K562 (cell line): Measurements from ENCODE around the gene SAMD11.

Source experiments
- MLX ChIP-seq, 2 experiments: fragments of 450-650 bp in 1 of 2; sonication (generic) in 1 of 2; formaldehyde crosslinking; conservative IDR thresholded peaks; 2 replicates each; pipeline versions ENCODE4 v1.4.0 to v1.8.1; 2020 to 2022; ENCODE audit warnings: mild to moderate bottlenecking in 1 of 2, missing genetic modification reagents in 1 of 2
- NR0B1 ChIP-seq: fragments of 450-650 bp; IDR thresholded peaks from one replicate; pipeline ENCODE4 v1.6.1; 2018; ENCODE audit warnings: mild to moderate bottlenecking, moderate library complexity; ENCODE audit not compliant: partially characterized antibody
- TF ChIP-seq, protein P1 (sequence below): sonication (generic); formaldehyde crosslinking; IDR thresholded peaks from 2 replicates; pipeline ENCODE4 v1.8.0; 2022; ENCODE audit warnings: missing genetic modification reagents, mild to moderate bottlenecking, borderline replicate concordance

DNA sequence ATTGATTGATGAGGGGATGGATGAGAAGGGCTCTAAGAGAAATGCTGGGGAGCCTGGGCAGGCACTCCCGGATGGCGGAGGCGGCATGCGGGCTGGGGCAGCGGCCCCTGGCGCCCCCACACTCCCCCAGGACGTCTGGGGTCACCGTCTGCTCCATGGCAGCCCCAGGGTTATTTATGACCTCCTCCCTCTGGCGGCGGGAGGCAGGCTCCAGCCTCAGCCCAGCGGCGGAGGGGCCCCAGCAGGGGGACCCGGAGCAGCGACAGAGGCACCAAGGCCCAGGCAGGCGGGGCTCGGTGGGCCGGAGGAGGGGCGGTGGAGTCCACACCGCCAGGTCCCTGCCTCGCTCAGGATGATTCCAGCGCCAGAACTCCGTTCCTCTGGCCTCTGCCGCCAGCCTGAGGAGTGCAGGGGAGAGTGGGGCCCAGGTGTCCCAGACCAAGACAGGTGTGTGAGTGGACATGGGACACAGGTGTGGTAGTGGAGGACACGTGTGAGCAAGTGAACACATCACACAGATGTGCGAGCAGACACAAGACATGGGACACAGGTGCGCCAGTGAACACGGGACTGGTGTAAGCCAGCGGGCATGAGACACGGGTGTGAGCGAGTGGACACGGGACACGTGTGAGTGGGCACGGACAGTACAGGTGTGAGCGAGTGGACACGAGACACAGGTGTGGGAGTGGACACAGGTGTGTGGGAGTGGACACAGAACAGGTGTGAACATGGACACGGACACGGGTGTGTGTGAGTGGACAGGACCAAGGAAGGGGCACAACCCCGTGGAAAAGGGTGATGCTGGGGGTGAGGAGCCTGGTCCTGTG is 2.5 kb upstream of the SAMD11 start:
- TF ChIP-seq, protein P1, sequence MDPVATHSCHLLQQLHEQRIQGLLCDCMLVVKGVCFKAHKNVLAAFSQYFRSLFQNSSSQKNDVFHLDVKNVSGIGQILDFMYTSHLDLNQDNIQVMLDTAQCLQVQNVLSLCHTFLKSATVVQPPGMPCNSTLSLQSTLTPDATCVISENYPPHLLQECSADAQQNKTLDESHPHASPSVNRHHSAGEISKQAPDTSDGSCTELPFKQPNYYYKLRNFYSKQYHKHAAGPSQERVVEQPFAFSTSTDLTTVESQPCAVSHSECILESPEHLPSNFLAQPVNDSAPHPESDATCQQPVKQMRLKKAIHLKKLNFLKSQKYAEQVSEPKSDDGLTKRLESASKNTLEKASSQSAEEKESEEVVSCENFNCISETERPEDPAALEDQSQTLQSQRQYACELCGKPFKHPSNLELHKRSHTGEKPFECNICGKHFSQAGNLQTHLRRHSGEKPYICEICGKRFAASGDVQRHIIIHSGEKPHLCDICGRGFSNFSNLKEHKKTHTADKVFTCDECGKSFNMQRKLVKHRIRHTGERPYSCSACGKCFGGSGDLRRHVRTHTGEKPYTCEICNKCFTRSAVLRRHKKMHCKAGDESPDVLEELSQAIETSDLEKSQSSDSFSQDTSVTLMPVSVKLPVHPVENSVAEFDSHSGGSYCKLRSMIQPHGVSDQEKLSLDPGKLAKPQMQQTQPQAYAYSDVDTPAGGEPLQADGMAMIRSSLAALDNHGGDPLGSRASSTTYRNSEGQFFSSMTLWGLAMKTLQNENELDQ (CRISPR knock-in tag), result no peak
- no peak for TF ChIP-seq MLX (CRISPR knock-in tag; conservative IDR thresholded peaks at IDR 0.05)
- TF ChIP-seq NR0B1, result no peak
